Activated CD8-positive, alpha-beta memory T cell treated with anti-CD3 and anti-CD28 coated beads, Interleukin-2, amount 50 U/mL, for 4 hours (primary cell): ENCODE results near the gene PRKCD.

ENCODE experiments used
- DNase-seq: peaks from one replicate; pipeline ENCODE4 v3.0.0-alpha.2; 2020

The PRKCD gene

GRCh38 chr3:53160660-53161449 lies at the start of gene PRKCD:
Gene PRKCD, plus strand, starts transcription at chr3:53161209. Its CDS starts 17,214 bp downstream, at chr3:53178423.
- DNase-seq, result peak; percentile 77

GRCh38 chr3:53111822-53112221 lies 49.2 kb upstream of the PRKCD start:
- no peak for DNase-seq

- DNase-seq, result no peak
These were observed 47.6 kb upstream of the PRKCD start for GRCh38 chr3:53113293-53114010.

- peak; percentile 81 for DNase-seq
These were observed 47.0 kb upstream of the PRKCD start for GRCh38 chr3:53114011-53114400.

- no peak for DNase-seq
These were observed 46.5 kb upstream of the PRKCD start for GRCh38 chr3:53114412-53115074.

- no peak for DNase-seq
These were observed 44.1 kb upstream of the PRKCD start for GRCh38 chr3:53116956-53117355.

GRCh38 chr3:53120336-53120735 lies 40.7 kb upstream of the PRKCD start:
- DNase-seq, result no peak

GRCh38 chr3:53122255-53122932 lies 38.6 kb upstream of the PRKCD start:
- no peak for DNase-seq

- no peak for DNase-seq
These were observed 38.1 kb upstream of the PRKCD start for GRCh38 chr3:53122933-53123305.

GRCh38 chr3:53123510-53123909 lies 37.5 kb upstream of the PRKCD start:
- no peak for DNase-seq

GRCh38 chr3:53123953-53124352 lies 37.1 kb upstream of the PRKCD start:
- DNase-seq, result no peak

- DNase-seq, result no peak
These were observed 34.4 kb upstream of the PRKCD start for GRCh38 chr3:53126601-53127000.

GRCh38 chr3:53129344-53129743 lies 31.7 kb upstream of the PRKCD start:
- no peak for DNase-seq

GRCh38 chr3:53130179-53131061 lies 30.6 kb upstream of the PRKCD start, which contains the start of gene RFT1:
Gene RFT1, minus strand, starts transcription at chr3:53130435. Its CDS starts 35 bp downstream, at chr3:53130400.
- peak; percentile 99 for DNase-seq

- no peak for DNase-seq
These were observed 29.9 kb upstream of the PRKCD start for GRCh38 chr3:53131096-53131495.

GRCh38 chr3:53132347-53132746 lies 28.7 kb upstream of the PRKCD start:
- no peak for DNase-seq

- DNase-seq, result peak; percentile 58
These were observed 26.3 kb upstream of the PRKCD start for GRCh38 chr3:53134631-53135232.

- DNase-seq, result no peak
These were observed 23.8 kb upstream of the PRKCD start for GRCh38 chr3:53137221-53137620.

- no peak for DNase-seq
These were observed 23.1 kb upstream of the PRKCD start for GRCh38 chr3:53137835-53138446.

GRCh38 chr3:53139906-53140846 lies 20.8 kb upstream of the PRKCD start:
- DNase-seq, result no peak
